GM23338 (cell line): ENCODE data around the gene ZSCAN32. TPM values are rescaled to one million over a fixed set of nuclear protein-coding genes. Genes with fewer than 3 reads are reported as not detected.

Experiments
- ATAC-seq: fragments of 200-7000 bp; cut with Tn5 transposase; 3 replicates; pipeline ENCODE4 v1.9.1; 2020
- DNase-seq: peaks from one replicate; pipeline ENCODE4 v3.0.0-alpha.2; 2015; ENCODE audit warnings: low spot score
- H2AFZ ChIP-seq: fragments of 200-600 bp; sonication (generic); 2 replicates; pipeline ENCODE4 v1.8.0; 2016; ENCODE audit warnings: antibody characterized with exemption, mild to moderate bottlenecking, moderate library complexity
- H3F3A ChIP-seq: fragments of 200-600 bp; sonication (generic); replicated peaks from 2 replicates; pipeline ENCODE4 v1.8.0; 2017; ENCODE audit warnings: antibody characterized with exemption, mixed run types, low read depth
- H3K27ac ChIP-seq: fragments of 200-600 bp; sonication (generic); 2 replicates; pipeline ENCODE4 v1.6.1; 2016; ENCODE audit warnings: low read depth
- H3K27me3 ChIP-seq: fragments of 200-600 bp; sonication (generic); 2 replicates; pipeline ENCODE4 v1.8.0; 2016; ENCODE audit warnings: mild to moderate bottlenecking, mixed run types, moderate library complexity; ENCODE audit not compliant: insufficient read depth
- H3K36me3 ChIP-seq: fragments of 200-600 bp; sonication (generic); 2 replicates; pipeline ENCODE4 v1.8.0; 2016; ENCODE audit warnings: mild to moderate bottlenecking; ENCODE audit not compliant: insufficient read depth
- H3K4me1 ChIP-seq: fragments of 200-600 bp; sonication (generic); 2 replicates; pipeline ENCODE4 v1.8.0; 2016; ENCODE audit warnings: mild to moderate bottlenecking, moderate library complexity; ENCODE audit not compliant: insufficient read depth
- H3K4me2 ChIP-seq: fragments of 200-600 bp; sonication (generic); 2 replicates; pipeline ENCODE4 v1.7.1; 2017; ENCODE audit warnings: mixed run types
- H3K4me3 ChIP-seq: fragments of 200-600 bp; sonication (generic); 2 replicates; pipeline ENCODE4 v1.6.1; 2016; ENCODE audit warnings: mixed run types
- H3K79me2 ChIP-seq: fragments of 200-600 bp; sonication (generic); replicated peaks from 2 replicates; pipeline ENCODE4 v1.8.0; 2017; ENCODE audit warnings: mild to moderate bottlenecking; ENCODE audit not compliant: insufficient read depth
- H3K9me2 ChIP-seq: fragments of 200-600 bp; sonication (generic); 2 replicates; pipeline ENCODE4 v1.8.0; 2017; ENCODE audit not compliant: insufficient read depth
- H4K20me1 ChIP-seq: fragments of 200-600 bp; sonication (generic); replicated peaks from 2 replicates; pipeline ENCODE4 v1.8.0; 2017; ENCODE audit warnings: mild to moderate bottlenecking; ENCODE audit not compliant: insufficient read depth
- H3K27ac Mint-ChIP-seq: 2 replicates; pipeline ENCODE4 v1.8.0; 2020; ENCODE audit warnings: inconsistent platforms, mild to moderate bottlenecking, moderate library complexity, mixed read lengths
- H3K27me3 Mint-ChIP-seq: 3 replicates; pipeline ENCODE4 v1.8.0; 2022; ENCODE audit warnings: low read depth, mild to moderate bottlenecking, moderate library complexity, mixed read lengths, inconsistent platforms; ENCODE audit not compliant: insufficient read depth, poor library complexity
- H3K36me3 Mint-ChIP-seq: 3 replicates; pipeline ENCODE4 v1.8.0; 2021; ENCODE audit warnings: low read depth, mild to moderate bottlenecking, inconsistent platforms, moderate library complexity, mixed read lengths
- H3K4me1 Mint-ChIP-seq: 3 replicates; pipeline ENCODE4 v1.8.0; 2020; ENCODE audit warnings: mild to moderate bottlenecking, inconsistent platforms, mixed read lengths
- H3K4me3 Mint-ChIP-seq: 3 replicates; pipeline ENCODE4 v1.8.0; 2021; ENCODE audit warnings: moderate library complexity, mild to moderate bottlenecking, inconsistent platforms, mixed read lengths
- H3K9me3 Mint-ChIP-seq: 3 replicates; pipeline ENCODE4 v1.8.0; 2020; ENCODE audit warnings: moderate library complexity, mild to moderate bottlenecking, inconsistent platforms, mixed read lengths
- CREB1 ChIP-seq: fragments of 250-450 bp; sonication (Bioruptor Pico); IDR thresholded peaks from 2 replicates; pipeline ENCODE4 v1.5.0; 2020; ENCODE audit warnings: low read depth, mild to moderate bottlenecking, moderate library complexity
- CTCF ChIP-seq, 2 experiments: fragments of 200-600 bp in 1 of 2; sonication (generic) in 1 of 2; conservative IDR thresholded peaks; 2 replicates each; pipeline versions ENCODE4 v1.5.1 to v1.6.1; 2016 to 2017; ENCODE audit warnings: antibody characterized with exemption in 2 of 2, low read depth in 2 of 2, mild to moderate bottlenecking in 2 of 2, moderate library complexity in 1 of 2
- ETS1 ChIP-seq: IDR thresholded peaks from 2 replicates; pipeline ENCODE4 v1.6.1; 2016; ENCODE audit warnings: antibody characterized with exemption
- EZH2phosphoT487 ChIP-seq: fragments of 200-600 bp; sonication (generic); IDR thresholded peaks from one replicate; pipeline ENCODE4 v1.8.1; 2018; ENCODE audit warnings: antibody characterized with exemption; ENCODE audit not compliant: unreplicated experiment
- NANOG ChIP-seq: IDR thresholded peaks from 2 replicates; pipeline ENCODE4 v1.6.1; 2016; ENCODE audit warnings: antibody characterized with exemption, borderline replicate concordance
- POLR2AphosphoS5 ChIP-seq: IDR thresholded peaks from 2 replicates; pipeline ENCODE4 v1.6.1; 2016; ENCODE audit warnings: antibody characterized with exemption, low read depth
- STAT1 ChIP-seq: IDR thresholded peaks from one replicate; pipeline ENCODE4 v1.6.1; 2016; ENCODE audit warnings: antibody characterized with exemption; ENCODE audit not compliant: unreplicated experiment
- polyA plus RNA-seq: library from polyadenylated mRNA; unstranded; fragments of >200 nt; fragmentation: Nextera tagmentation; extraction: Ambion mirVana; gene quantifications from 2 replicates; pipeline ENCODE4 v1.2.1, GENCODE V29; 2016
- total RNA-seq: library from RNA; depleted of rRNA; stranded (reverse); fragments of >200 nt; shearing (Covaris generic); gene quantifications from 2 replicates; pipeline ENCODE4 v1.2.3, GENCODE V29; 2014

ZSCAN32 gene
- total and polyA plus RNA-seq, 2 experiments from 2014 or later: 11.7 to 19.2 TPM

- peak; percentile 82 for ATAC-seq
These were observed 43.2 kb upstream of the ZSCAN32 start for GRCh38 chr16:3444032-3444388.

GRCh38 chr16:3443108-3444031, 42.6 kb upstream of the ZSCAN32 start, which contains the start of the genes NAA60 and ZNF597:
Gene NAA60, plus strand, starts transcription at chr16:3443680. Its CDS starts 32,548 bp downstream, at chr16:3476228.
Gene ZNF597, minus strand, starts transcription at chr16:3443504. Its CDS starts 351 bp downstream, at chr16:3443153.
- H3K36me3 Mint-ChIP-seq: peaks cover 38% of the 10 kb centered on the region
- DNase-seq (peak; percentile 94), ATAC-seq (peak; percentile 98)
- Histone ChIP-seq H3K27me3 (no peaks in the 10 kb centered on the region), H3K4me2 (peak within 1 kb of the TSS; percentile 91), H3K4me1 (no peaks in the 10 kb centered on the region; the same call in 1 of the 2 replicates), H3K9me2 (no peaks in the 10 kb centered on the region), H4K20me1 (no peaks in the 10 kb centered on the region), H3K27ac (peak within 1 kb of the TSS; percentile 30; the same call in 1 of the 2 replicates), H3K79me2 (peaks cover 41% of the 10 kb centered on the region), H3K4me3 (peak within 1 kb of the TSS; percentile 51), H2AFZ (peak within 1 kb of the TSS; percentile 15; the same call in 1 of the 2 replicates), H3F3A (no peaks in the 10 kb centered on the region), H3K36me3 (no peaks in the 10 kb centered on the region; the same call in 1 of the 2 replicates)
- H3K4me3 Mint-ChIP-seq: peak within 1 kb of the TSS; percentile 93
- no peak for TF ChIP-seq CREB1 (CRISPR knock-in tag)
- 0 out of 2 replicates have a peak, but pooled peaks have one; percentile 61 for TF ChIP-seq ETS1
- peak; percentile 45 for TF ChIP-seq POLR2AphosphoS5
- no peak for TF ChIP-seq STAT1
- no peak for TF ChIP-seq NANOG
- H3K9me3 Mint-ChIP-seq: peaks cover 21% of the 10 kb centered on the region
- peaks cover 10% of the 10 kb centered on the region for H3K27me3 Mint-ChIP-seq
- H3K4me1 Mint-ChIP-seq: no peaks in the 10 kb centered on the region
- peak within 1 kb of the TSS; percentile 91 for H3K27ac Mint-ChIP-seq

More at GRCh38 chr16:3444032-3444388, 43.2 kb upstream of the ZSCAN32 start:
- H3K36me3 ChIP-seq: no peaks in the 10 kb centered on the region; the same call in 1 of the 2 replicates
- H3K4me1 ChIP-seq: no peaks in the 10 kb centered on the region; the same call in 1 of the 2 replicates
- no peaks in the 10 kb centered on the region for H3K4me1 Mint-ChIP-seq
- peak overlapping the region; percentile 0; the same call in 1 of the 2 replicates for H2AFZ ChIP-seq
- no peaks in the 10 kb centered on the region for H3F3A ChIP-seq
- H3K4me2 ChIP-seq: peak overlapping the region; percentile 72
- peaks cover 10% of the 10 kb centered on the region for H3K27me3 Mint-ChIP-seq
- H3K79me2 ChIP-seq: peaks cover 41% of the 10 kb centered on the region
- H3K9me3 Mint-ChIP-seq: peaks cover 26% of the 10 kb centered on the region
- H4K20me1 ChIP-seq: no peaks in the 10 kb centered on the region
- peak overlapping the region; percentile 30; the same call in 1 of the 2 replicates for H3K27ac ChIP-seq
- no peaks in the 10 kb centered on the region for H3K27me3 ChIP-seq
- peaks cover 45% of the 10 kb centered on the region for H3K36me3 Mint-ChIP-seq
- peak; percentile 62 for DNase-seq
- H3K27ac Mint-ChIP-seq: peak overlapping the region; percentile 86
- peak overlapping the region; percentile 51 for H3K4me3 ChIP-seq
- no peak for TF ChIP-seq EZH2phosphoT487
- no peak for TF ChIP-seq CREB1 (CRISPR knock-in tag)
- TF ChIP-seq CTCF (conservative IDR thresholded peaks at IDR 0.05; ENCODE audit: low read depth in 2 of 2): 0 out of 4 replicates have a peak, but pooled peaks of 1 of the 2 experiments have one; percentile 9
- TF ChIP-seq NANOG: no peak
- peak overlapping the region; percentile 93 for H3K4me3 Mint-ChIP-seq
- no peaks in the 10 kb centered on the region for H3K9me2 ChIP-seq
